Left lung (tissue), 10 donors: ENCODE data around the gene FADS6. TPM values are rescaled to one million over a fixed set of nuclear protein-coding genes. Genes with fewer than 3 reads are reported as not detected.

Experiments
- ATAC-seq: fragments of 200-7000 bp; cut with Tn5 transposase; one replicate; pipeline ENCODE4 v1.9.1; 2020; ENCODE audit warnings: moderate library complexity
- DNase-seq, 4 donors: peaks; one replicate each; pipeline ENCODE4 v3.0.0-alpha.2; 2013 to 2020
- H3K27ac ChIP-seq, 2 donors: fragments of 200-600 bp; sonication (generic) in 1 of 2; one replicate each; pipeline versions ENCODE4 v1.5.0 to v1.8.0; 2020 to 2021
- H3K27me3 ChIP-seq, 2 donors: fragments of 200-600 bp; sonication (generic) in 1 of 2; one replicate each; pipeline versions ENCODE4 v1.5.0 to v1.8.0; 2020 to 2021
- H3K36me3 ChIP-seq, 2 donors: fragments of 200-600 bp; sonication (generic) in 1 of 2; one replicate each; pipeline versions ENCODE4 v1.5.0 to v1.8.0; 2020 to 2021
- H3K4me1 ChIP-seq, 2 donors: fragments of 200-600 bp; one replicate each; pipeline ENCODE4 v1.8.0; 2021
- H3K4me3 ChIP-seq, 2 donors: fragments of 200-600 bp; sonication (generic) in 1 of 2; one replicate each; pipeline versions ENCODE4 v1.5.0 to v1.8.0; 2020 to 2021; ENCODE audit warnings: mild to moderate bottlenecking in 1 of 2
- H3K9me3 ChIP-seq, 2 donors: fragments of 200-600 bp; sonication (generic) in 1 of 2; one replicate each; pipeline versions ENCODE4 v1.5.0 to v1.8.0; 2020 to 2021
- CTCF ChIP-seq, 2 donors: fragments of 200-600 bp; sonication (generic) in 1 of 2; IDR thresholded peaks; one replicate each; pipeline versions ENCODE4 v1.5.0 to v1.8.0; 2021; ENCODE audit warnings: antibody characterized with exemption in 2 of 2
- intact Hi-C, 2 donors: fragments of 100-400 bp; cut with DNase I; formaldehyde crosslinking; loops; one replicate each; pipeline versions ENCODE4 v1.11.2 to v1.14.2; 2022
- polyA plus RNA-seq, 6 donors: library from polyadenylated mRNA; unstranded; fragments of 120-200 nt; gene quantifications; one replicate each; pipeline ENCODE4 v1.2.1, GENCODE V29; 2013; ENCODE audit not compliant: insufficient read length in 6 of 6
- total RNA-seq, 2 donors: library from RNA; stranded (reverse); fragmentation: NEBNext Ultra II Directional; extraction: Animal tissue kit (Norgen Biotek cat#: 25700); gene quantifications; one replicate each; pipeline ENCODE4 v1.2.1, GENCODE V29; 2021
- donor health status: DM: no; HTN: yes; CAD: no.
- donor health status: DM: no; HTN: no; CAD: no.

The FADS6 gene
- total and polyA plus RNA-seq, 8 donors = 0.07 to 0.28 (median 0.15) TPM; not detected in 3

GRCh38 chr17:74862919-74863318 lies 30.5 kb downstream of the FADS6 start:
- ATAC-seq (no peak), DNase-seq (peak in 1 of 4 donors; percentile 57)
- Histone ChIP-seq H3K27ac (no peak overlapping the region), H3K36me3 (no peaks in the 10 kb centered on the region), H3K4me3 (no peak overlapping the region), H3K9me3 (no peaks in the 10 kb centered on the region), H3K27me3 (peaks cover 35 to 53% of the 10 kb centered on the region in 2 donors), H3K4me1 (peaks cover 15 to 31% of the 10 kb centered on the region in 2 donors)
- no peak for TF ChIP-seq CTCF (IDR thresholded peaks at IDR 0.05)
- intact Hi-C loops = loop anchor here in 1 of 2 donors (2.0 to 5.0 kb wide), 2 partner anchors 71 to 118 kb away; no protein-coding TSS in a partner anchor

GRCh38 chr17:74862108-74862901 lies 31.1 kb downstream of the FADS6 start:
- no peaks in the 10 kb centered on the region for H3K9me3 ChIP-seq
- DNase-seq (peak; percentile 36 to 87 (median 68)), ATAC-seq (peak; percentile 75)
- peak; percentile 53 to 64 for TF ChIP-seq CTCF (IDR thresholded peaks at IDR 0.05)
- H3K4me1 ChIP-seq = peaks cover 15 to 31% of the 10 kb centered on the region in 2 donors
- H3K27ac ChIP-seq = no peak overlapping the region
- intact Hi-C loops = loop anchor here in 1 of 2 donors (2.0 to 5.0 kb wide), 2 partner anchors 70 to 118 kb away; no protein-coding TSS in a partner anchor
- peaks cover 35 to 59% of the 10 kb centered on the region in 2 donors for H3K27me3 ChIP-seq
- H3K36me3 ChIP-seq = no peaks in the 10 kb centered on the region
- H3K4me3 ChIP-seq = no peak overlapping the region

GRCh38 chr17:74861662-74862107 lies 31.7 kb downstream of the FADS6 start:
- H3K4me3 ChIP-seq = no peak overlapping the region
- peak in 1 of 4 donors; percentile 75 for DNase-seq
- no peaks in the 10 kb centered on the region for H3K36me3 ChIP-seq
- H3K27ac ChIP-seq = no peak overlapping the region
- H3K4me1 ChIP-seq = peaks cover 15 to 31% of the 10 kb centered on the region in 2 donors
- peaks cover 35 to 65% of the 10 kb centered on the region in 2 donors for H3K27me3 ChIP-seq
- no peak for ATAC-seq
- no peaks in the 10 kb centered on the region for H3K9me3 ChIP-seq
- no peak for TF ChIP-seq CTCF (IDR thresholded peaks at IDR 0.05)
- intact Hi-C loops = loop anchor here in 1 of 2 donors (2.0 to 5.0 kb wide), 2 partner anchors 69 to 117 kb away; no protein-coding TSS in a partner anchor

GRCh38 chr17:74860872-74861661 lies 32.4 kb downstream of the FADS6 start:
- Histone ChIP-seq H3K4me3 (no peak overlapping the region), H3K4me1 (peaks cover 15 to 31% of the 10 kb centered on the region in 2 donors), H3K27ac (no peak overlapping the region), H3K36me3 (no peaks in the 10 kb centered on the region), H3K9me3 (no peaks in the 10 kb centered on the region), H3K27me3 (peaks cover 35 to 71% of the 10 kb centered on the region in 2 donors)
- DNase-seq = peak in 1 of 4 donors; percentile 80
- intact Hi-C loops = loop anchor here in 1 of 2 donors (5.0 kb wide), 1 partner anchor 69 kb away; no protein-coding TSS in a partner anchor
- no peak for ATAC-seq
- TF ChIP-seq CTCF (IDR thresholded peaks at IDR 0.05) = no peak
